GM21786 (cell line): ENCODE data around the gene IFNL2.
"Not testable (repeated sequence)": the region's sequence is repeated elsewhere in the genome, so short reads cannot be mapped to it uniquely, and the experiment has no call there.

Source experiments
- ATAC-seq: cut with Tn5 transposase; IDR thresholded peaks from one replicate; pipeline ENCODE4 v1.9.1; 2021; ENCODE audit not compliant: unreplicated experiment

IFNL2 gene

DNA sequence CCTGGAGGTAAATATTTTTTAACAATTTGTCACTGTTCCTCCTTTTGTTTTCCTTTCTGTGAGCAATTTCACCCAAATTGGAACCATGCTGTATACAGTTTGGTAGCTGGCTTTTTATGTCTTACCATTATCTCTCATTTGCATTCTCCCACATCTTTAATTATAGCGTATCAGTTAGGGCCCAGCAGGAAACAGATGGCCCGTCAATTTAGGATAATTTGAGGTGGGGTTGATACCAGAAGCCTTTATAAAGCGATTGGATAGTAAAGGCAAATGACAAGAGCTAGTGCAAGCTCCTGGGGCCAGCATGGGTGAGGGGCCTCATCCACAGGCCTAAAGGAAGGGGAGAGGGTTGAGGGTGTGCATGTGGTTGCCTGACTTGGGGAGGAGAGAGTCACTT is 15.7 kb upstream of the IFNL2 start:
- ATAC-seq: no peak

DNA sequence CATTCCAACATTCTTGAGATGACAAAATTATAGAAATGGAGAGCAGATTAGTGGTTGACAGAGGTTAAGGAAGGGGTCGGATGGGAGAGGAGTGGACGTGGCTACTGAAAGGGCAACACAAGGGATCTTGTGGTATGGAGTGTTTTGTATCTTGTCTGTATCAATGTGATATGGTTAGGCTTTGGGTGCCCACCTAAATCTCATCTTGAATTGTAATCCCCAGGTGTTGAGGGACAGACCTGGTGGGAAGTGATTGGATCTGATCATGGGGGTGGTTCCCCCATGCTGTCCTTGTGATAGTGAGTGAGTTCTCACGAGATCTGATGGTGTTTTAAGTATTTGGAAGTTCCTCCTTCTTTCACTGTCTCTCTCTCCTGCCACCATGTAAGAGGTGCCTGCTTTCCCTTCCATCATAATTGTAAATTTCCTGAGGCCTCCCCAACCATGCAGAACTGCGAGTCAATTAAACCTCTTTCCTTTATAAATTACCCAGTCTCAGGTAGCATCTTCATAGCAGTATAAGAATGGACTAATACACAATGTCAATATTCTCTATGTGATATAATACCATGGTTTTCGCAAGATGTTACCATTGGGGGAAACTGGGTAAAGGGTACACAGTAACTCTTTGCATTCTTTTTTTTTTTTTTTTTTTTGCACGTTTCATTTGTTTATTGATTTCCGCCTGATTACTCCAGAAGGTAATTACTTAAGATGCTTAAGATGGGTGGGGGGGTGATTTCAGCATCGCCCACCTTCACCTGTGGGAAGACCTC is 14.6 kb upstream of the IFNL2 start:
- ATAC-seq: no peak

DNA sequence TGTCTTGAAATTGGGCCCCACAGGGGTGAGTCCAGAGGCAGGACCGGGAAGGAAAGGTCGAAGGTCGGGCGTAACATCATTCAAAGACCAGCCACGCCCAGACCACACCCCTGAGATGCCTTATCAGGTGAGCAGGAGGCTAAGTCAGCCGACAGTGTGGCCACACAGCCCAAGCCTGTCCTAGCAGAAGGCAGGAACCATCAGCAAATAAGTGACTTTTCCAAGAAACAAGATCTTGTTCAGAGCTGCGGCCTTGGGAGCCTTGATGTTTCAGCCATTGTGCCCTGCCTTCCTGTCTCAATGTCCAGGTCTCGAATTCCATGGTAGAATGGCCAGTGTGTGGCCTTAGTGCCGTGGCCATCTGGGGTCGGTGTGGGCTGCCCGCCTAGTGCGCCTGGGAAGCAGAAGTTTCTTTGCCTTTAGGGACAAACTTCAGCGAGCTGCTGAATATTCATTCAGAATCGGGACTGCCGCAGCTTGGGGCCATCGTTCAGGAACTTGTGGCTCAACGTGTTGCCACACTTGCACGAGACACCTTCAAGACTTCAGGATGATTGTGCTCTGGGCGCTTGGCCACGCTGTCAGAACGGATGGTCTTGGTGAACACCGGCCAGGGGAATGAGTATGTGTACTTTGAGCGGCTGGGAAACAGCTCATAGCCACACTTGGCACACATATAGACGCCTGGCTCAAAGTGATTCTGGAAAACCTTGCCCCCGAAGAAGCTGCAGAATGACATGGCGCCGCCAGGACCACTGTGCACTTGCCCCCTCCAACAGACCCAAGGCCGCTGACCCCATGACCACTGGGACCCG is 13.5 kb upstream of the IFNL2 start:
- no peak for ATAC-seq

DNA sequence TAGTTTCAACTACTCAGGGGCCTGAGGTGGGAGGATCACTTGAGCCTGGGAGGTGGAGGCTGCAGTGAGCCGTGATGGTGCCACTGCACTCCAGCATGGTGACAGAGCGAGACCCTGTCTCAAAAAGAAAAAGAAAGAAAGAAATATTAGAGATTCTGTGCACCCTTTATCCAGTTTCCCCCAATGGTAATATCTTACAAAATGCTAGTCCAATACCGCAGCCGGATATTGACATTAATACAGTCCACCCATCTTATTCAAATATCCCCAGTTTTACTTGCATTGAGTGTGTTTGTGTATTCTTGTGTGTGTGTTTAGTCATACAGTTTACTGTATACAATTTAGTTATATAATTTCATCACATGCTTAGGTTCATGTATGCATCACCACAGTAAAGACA is 11.0 kb upstream of the IFNL2 start:
- ATAC-seq: no peak

DNA sequence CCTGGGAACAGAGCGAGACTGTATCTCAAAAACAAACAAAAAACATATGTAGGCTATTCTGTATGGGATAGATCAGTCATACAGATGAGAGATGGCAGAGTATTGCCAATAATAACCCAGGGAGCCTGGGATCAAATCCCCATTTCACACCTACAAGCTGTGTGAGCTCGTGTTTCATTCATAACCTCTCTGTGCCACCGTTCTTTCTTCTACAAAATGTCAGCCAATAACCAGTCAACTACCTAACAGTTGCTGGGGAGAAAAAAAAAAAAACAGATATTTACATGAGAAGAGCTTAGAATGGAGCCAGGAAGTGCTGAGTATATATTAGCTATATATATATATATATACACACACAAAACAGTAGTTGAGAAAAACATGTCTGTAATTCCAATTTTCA is 6.5 kb upstream of the IFNL2 start:
- no peak for ATAC-seq

DNA sequence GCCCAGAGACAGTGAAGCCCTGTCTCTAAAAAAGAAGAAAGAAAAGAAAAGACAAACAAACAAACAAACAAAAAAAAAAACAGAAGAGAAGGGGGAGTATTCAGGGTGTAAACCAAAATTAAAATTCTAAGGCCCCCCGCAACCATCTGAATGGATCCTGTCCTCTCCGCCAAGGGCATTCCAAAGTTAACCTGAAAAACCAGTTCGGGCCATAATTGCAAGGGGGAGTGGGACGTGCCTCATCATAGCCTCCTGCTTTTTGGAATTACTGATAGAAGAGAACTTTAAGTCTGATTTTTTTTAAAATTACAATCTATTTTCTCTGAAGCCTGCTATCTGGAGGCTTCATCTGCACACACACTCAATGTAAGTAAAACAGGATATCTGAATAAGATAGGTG is 5.7 kb upstream of the IFNL2 start:
- no peak for ATAC-seq

DNA sequence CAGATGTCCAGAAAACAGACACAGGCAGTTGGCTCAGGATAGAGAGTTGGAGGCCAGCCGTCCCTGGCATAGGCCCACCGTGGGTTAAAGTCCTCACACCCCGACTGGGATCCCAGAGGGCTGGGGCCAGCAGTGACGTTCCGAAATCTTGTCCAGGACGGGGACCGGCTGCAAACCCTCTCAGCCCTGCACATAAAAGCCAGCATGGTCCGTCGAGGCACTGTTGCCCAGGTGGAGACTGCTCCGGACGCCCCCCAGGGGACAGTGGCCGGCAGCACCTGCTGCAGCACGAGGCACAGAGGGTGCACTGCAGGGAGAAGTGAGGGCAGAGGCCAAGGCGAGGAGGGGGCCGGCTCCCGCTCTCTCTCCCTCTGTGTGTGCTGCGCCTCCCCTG is 4.3 kb upstream of the IFNL2 start:
- ATAC-seq: no peak

DNA sequence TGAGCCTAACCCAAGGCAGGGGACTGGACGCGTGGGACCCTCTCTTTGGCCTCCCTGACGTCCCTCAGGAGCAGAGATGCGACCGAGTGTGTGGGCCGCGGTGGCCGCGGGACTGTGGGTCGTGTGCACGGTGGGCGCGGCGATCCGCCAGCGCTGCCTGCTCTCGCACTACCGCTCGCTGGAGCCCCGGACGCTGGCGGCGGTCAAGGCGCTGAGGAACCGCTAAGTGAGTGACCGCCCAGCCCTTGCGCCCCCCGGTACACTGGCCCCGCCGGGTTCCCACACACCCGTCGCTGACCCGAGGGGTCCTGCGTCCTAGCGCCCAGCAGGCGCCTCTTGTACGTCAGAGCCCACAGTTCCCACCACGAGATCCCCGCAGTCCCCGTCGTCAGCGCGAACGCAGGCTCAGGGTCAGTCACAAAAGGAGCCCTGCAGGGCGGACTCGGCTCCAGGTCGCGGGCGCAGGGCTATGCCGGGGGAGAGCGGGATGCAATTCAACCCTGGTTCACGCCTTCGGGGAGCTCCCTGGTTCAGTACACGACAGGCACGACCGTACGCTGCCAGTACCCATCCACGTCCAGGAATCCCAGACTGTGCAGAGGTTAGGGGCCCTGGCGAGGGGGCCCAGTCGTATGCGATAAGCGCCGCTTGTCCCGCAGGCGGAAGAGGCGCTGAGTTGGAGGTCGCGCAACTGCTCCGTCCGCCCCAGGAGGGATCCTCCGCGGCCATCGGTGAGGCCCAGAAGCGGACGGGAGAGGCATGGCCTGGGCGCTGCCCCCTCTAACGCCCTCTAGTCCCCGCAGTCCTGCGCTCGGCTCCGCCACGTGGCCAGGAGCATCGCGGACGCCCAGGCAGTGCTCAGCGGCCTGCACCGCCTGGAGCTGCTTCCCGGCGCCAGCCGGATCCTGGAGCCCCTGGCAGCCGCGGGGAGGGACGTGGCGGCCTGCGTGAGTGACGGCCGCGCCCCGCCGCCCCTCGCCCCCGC is 3.6 kb upstream of the IFNL2 start:
- ATAC-seq: no peak

DNA sequence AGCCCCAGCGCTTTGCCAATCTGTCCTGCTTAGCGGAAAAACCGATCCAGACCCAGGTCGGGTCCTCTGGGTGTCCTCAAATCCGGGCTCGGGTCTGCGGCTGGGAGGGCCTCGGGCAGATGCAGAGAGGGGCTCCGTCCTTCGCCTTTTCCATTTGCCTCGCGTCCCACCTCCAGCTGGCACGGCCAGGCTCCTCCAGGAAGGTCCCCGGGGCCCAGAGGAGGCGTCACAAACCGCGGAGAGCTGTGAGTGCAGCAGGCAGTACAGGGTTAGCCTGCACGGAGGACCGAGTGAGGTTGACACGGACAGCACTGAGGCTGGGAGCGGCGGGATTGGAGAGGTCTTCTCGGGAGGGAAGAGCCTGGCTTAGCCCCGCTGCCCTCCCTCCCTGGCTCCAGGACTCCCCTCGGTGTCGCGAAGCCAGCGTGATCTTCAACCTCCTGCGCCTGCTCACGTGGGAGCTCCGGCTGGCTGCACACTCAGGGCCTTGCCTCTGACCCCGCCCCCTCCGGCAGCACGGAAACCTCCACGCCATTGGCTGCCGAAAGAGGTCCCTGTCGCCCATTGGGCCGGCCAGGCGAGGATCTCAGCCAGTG is 2.8 kb upstream of the IFNL2 start:
- ATAC-seq: no peak

DNA sequence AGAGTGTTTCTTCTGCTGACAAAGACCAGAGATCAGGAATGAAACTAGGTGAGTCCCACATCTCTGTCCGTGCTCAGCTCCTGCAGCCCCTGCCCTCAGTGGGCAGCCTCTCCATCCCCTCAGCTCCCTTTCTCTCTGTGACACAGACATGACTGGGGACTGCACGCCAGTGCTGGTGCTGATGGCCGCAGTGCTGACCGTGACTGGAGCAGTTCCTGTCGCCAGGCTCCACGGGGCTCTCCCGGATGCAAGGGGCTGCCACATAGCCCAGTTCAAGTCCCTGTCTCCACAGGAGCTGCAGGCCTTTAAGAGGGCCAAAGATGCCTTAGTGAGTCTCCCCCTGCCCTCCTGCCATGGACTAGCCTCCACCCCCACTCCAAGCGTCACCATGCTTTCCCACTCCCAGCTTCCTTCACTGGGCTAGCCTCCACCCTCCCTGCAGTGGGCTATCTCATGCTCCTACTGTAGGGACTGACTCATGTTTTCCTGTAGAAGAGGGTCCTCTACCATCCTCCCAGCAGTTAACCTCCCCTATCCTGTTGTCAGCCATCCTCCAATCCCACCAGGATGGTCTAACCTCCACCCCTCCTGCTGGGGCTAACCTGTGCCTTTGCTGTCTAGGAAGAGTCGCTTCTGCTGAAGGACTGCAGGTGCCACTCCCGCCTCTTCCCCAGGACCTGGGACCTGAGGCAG is 481 bp downstream of the IFNL2 start:
- not testable (repeated sequence) for ATAC-seq

DNA sequence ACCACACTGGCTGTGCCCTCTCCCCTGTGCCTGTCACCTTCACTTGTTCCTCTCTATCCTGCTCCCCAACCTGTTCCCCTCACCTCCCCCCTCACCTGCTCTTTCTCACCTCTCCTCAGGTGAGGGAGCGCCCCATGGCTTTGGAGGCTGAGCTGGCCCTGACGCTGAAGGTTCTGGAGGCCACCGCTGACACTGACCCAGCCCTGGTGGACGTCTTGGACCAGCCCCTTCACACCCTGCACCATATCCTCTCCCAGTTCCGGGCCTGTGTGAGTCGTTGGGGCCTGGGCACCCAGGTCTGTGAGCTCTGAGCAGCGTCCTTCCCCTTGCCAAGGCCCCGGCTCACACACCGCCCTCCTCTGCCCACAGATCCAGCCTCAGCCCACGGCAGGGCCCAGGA is 1.2 kb downstream of the IFNL2 start:
- ATAC-seq: not testable (repeated sequence)

DNA sequence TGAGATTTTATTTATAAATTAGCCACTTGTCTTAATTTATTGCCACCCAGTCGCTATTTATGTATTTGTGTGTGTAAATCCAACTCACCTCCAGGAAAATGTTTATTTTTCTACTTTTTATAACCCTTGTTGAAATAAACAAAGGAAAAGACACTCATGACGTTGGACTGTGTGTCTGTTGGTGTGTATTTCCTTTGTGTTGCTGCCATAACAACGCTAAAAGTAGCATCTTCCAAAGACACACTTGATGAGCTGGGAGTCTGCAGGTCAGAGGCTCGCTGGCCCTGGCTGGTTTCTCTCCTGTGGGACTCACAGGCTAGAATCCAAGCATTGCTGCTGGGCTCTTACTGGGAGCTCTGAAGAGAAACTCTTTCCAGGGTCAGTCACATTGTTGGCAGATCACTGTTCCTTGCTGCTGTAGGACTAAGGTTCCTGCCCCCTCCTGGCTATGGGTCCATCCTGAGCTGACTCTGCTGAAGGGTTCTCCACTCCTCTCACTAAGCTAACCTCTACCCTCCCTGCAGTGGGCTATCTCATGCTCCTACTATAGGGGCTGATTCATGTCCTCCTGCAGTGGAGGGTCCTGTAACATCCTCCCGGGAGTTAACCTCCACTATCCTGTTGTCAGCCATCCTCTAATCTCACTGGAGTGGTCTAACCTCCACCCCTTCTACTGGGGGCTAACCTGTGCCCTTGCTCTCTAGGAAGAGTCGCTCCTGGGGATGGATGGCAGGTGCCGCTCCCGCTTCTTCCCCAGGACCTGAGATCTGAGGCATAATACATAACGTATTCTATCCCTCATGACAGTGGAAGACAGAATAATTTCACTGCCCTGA is 2.1 kb downstream of the IFNL2 start:
- ATAC-seq: no peak

DNA sequence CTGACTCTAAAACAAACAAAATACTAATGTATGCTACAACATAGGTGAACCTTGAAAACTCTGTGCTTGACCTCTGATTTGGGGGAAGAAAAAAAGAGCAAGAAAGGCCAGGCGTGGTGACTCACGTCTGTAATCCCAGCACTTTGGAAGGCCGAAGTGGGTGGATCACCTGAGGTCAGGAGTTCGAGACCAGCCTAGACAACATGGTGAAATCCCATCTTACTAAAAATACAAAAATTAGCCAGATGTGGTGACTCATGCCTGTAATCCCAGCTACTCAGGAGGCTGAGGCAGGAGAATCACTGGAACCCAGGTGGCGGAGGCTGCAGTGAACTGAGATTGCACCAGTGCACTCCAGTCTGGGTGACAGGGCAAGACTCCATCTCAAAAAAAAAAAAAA is 5.7 kb downstream of the IFNL2 start:
- ATAC-seq: not testable (repeated sequence)

DNA sequence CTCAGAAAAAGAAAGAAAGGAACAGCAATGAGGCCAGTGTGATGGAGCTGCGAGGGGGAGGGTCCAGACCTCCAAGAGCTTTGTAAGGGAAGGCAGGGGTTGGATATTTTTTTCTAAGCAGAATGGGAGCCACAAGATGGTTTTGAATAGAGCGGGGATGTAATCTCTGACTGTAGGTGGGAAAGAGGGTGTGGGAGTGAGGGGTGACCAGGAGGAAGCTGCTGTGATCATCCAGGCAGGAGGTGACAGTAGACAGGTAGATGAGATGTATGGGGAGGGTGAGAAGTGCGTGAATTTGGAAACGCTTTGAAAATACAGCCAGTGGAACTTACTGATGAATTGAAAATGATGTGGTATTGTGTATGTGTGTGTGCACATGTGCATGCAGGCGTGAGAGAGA is 7.4 kb downstream of the IFNL2 start:
- no peak for ATAC-seq

DNA sequence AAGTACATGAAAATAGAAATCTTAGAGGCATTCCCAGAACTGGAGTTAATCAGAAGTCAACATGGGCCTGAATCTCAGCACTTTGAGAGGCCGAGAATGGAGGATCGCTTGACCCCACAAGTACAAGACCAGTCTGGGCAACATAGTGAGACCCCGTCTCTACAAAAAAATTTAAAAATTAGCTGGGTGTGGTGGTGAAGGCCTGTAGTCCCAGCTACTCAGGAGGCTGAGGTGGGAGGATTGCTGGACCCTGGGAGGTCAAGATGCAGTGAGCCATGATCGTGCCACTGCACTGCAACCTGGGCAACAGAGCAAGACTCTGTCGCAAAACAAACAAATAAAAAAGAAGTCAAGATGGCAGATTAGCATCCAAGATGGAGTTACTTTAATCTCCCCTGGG is 8.5 kb downstream of the IFNL2 start:
- ATAC-seq: no peak

DNA sequence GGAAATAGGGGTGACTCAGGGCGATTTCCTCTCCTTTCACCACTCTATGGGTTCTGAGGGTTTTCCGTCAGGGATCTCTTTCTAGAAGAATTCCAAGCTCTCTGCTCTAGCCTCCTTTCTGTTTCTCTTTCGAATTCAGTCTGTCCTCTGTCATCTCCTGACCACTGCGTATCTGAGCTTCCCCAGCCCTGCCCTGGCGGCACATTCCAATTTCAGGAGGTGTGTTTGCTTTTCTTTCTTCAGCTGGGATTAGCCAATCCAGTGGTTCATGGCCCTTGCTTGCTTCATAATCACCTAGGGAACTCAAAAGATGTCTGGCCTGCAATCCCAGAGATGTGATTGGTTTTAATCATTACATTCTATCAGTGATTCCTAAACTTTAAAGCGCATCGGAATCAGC is 9.4 kb downstream of the IFNL2 start:
- ATAC-seq: no peak

DNA sequence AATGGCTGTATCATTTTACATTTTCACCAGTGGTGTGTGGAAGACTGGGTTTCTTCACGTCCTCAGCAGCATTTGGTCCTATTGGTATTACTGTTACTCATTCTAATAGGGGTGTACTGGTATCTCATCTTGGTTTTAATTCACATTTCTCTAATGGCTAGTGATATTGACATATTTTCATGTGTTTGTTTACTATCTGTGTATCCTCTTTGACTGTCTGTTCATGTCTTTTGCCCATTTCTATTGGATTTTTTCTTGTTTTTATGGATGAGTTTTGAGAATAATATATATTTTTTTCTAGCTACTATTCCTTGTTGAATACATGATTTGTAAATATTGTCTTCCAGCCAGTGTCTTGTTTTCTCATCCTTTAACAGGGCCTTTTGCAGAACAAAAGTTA is 13.8 kb downstream of the IFNL2 start:
- no peak for ATAC-seq

DNA sequence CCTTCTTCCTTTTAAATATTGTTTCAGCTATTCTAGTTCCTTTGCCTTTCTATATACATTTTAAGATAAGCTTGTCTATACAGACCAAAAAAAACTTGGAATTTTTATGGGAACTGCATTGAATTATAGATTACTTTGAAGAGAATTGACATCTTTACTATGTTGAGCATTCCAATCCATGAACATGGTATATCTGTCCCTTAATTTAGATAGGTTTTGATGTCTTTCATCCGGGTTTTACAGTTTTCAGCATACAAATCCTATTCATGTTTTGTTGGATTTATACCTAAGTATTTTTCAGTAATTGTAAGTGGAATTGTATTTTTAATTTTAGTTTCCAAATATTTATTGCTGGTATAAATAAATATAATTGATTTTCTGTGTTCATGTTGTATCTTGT is 15.8 kb downstream of the IFNL2 start:
- no peak for ATAC-seq

DNA sequence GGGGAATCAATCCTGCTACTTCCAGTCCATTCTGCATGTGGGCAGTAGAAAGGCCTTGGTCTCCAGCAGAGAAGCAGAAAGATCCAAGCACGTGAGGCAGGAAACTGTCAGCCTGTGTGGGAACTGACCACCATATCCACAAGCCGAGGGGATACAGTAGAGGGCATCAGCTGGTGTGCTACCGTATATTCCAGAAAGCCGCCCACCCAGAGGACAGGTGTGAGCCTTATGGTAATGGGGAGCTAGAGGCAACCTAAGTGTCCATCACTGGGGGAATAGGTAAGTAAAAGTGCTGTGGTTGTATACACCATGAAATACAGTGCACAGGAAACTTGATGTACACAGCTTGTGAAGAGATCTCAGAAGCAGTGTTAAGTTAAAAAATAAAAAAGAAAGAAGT is 25.2 kb downstream of the IFNL2 start:
- no peak for ATAC-seq
